Activated CD4-positive, alpha-beta T cell treated with anti-CD3 and anti-CD28 coated beads for 48 hours (primary cell): Measurements from ENCODE around the gene CRYGN.

ENCODE experiments used
- DNase-seq: peaks from one replicate; pipeline ENCODE4 v3.0.0-alpha.2; 2020

Gene CRYGN

DNA sequence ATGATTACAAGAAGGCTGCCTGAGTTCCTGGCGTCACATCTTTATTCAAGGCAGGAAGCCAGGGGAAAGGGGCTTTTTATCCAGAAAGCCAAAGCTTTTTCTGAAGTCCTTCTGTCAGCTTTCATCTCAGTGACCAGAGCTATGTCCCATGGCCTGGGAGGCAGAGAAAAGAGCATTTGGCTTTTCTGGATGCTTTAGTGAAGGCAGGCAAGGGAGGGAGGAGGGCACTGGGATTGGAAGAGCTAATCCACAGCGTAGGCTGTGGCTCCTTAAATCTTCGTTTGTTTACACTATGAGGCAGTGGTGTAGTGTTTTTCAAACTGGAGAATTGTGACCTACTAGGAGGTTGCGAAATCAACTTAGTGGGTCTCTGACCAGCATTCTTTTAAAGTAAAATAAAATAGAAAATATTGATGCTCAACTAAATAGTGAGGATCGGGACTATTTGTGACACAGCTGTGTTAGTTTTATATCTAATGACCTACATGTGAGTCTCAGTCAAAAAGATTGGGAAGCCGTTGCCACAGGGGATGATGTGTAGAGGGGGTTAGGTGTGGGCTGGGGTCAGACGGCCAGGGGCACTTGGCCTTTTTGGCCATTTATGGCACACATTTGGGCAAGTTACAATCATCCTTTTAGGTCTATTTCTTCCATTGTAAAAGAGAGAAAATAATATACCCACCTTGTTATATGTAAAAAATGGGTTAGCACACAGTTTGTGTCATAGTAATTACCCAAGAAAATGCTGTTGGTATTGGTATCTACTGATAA lies 14.1 kb downstream of the CRYGN start:
- DNase-seq, result no peak

- no peak for DNase-seq
These were observed 15.1 kb downstream of the CRYGN start for GRCh38 chr7:151424799-151425198.

DNA sequence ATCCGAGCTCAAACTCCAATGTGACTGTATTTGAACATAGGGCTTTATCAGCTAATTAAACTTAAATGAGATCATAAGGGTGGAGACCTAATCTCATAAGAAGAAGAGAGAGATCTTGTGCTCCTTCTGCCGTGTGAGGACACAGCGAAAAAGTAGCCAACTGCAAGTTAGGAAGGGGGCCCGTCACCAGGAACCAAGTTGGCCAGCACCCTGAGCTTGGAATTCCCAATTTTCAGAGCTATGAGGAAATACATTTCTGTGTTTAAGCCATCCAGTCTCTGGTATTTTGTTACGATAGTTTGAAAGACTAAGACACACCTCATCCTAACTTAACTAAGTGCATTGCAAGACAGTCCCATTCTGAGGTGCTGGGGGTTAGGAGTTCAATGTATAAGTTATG lies 16.0 kb downstream of the CRYGN start:
- no peak for DNase-seq

DNA sequence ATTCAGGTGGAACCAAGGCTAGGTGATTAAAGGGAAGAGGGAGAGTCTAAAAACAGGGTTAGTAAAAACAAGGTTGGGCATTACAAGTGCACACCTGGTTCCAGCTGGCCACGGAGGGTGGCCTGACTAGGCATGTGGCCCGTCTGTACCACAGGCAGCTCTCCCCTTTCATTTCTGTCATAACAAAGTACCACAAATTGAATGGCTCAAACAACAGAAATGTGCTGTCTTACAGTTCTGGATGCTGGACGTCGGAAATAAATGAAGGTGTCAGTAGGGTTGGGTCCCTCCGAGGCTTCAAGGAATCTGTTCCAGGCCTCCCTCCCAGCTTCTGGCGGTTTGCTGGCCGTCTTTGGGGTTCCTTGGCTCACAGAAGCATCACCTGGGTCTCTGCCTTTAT lies 16.7 kb downstream of the CRYGN start:
- no peak for DNase-seq

DNA sequence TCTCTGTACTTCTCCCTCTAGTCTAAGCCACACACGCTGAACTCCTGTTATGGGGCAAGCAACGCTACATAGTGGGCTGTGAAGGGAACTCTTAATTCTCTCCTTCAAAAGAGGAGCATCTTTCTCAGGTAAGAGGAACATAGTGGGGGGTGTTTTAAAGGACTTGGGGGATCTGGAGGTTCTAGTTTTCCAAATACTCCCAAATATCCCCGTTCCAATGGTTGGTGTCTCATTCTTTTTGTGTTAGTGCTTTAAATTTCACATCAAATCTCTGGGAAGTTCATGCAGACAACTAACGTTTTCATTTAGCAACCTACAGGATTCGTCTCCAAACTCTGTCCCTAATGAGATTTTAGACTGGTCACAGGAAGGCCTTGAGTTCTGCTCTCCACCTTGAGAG lies 17.7 kb downstream of the CRYGN start:
- DNase-seq, result no peak

- DNase-seq, result no peak
These were observed 19.8 kb downstream of the CRYGN start for GRCh38 chr7:151420144-151420543.

- no peak for DNase-seq
These were observed 23.0 kb downstream of the CRYGN start for GRCh38 chr7:151416941-151417315.

- no peak for DNase-seq
These were observed 23.6 kb downstream of the CRYGN start for GRCh38 chr7:151416112-151416940.

GRCh38 chr7:151415375-151416105 lies 24.4 kb downstream of the CRYGN start:
- DNase-seq, result no peak

GRCh38 chr7:151413241-151413640 lies 26.7 kb downstream of the CRYGN start:
- DNase-seq, result no peak

GRCh38 chr7:151412318-151412717 lies 27.6 kb downstream of the CRYGN start:
- DNase-seq, result no peak

DNA sequence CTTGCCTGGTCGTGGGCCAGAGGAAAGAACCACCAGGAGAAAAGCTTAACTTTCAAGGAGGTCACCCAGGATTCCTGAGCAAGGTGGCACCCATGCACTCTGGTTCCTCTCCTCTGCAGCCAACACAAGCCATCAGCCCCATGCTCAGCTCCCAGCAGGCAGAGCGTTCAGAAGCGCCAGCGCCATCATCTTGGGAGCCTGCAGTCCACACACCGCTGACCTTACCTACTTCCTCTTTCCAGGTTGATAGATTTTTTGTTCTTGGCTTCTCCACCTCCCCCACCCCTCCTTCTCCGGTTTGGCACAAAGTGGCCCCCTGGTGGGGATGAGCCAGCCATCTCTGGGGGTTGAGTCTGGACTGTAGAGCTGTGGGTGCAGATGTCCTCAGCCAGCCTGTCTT lies 28.4 kb downstream of the CRYGN start:
- no peak for DNase-seq

GRCh38 chr7:151410405-151411390 lies 29.2 kb downstream of the CRYGN start:
- no peak for DNase-seq

DNA sequence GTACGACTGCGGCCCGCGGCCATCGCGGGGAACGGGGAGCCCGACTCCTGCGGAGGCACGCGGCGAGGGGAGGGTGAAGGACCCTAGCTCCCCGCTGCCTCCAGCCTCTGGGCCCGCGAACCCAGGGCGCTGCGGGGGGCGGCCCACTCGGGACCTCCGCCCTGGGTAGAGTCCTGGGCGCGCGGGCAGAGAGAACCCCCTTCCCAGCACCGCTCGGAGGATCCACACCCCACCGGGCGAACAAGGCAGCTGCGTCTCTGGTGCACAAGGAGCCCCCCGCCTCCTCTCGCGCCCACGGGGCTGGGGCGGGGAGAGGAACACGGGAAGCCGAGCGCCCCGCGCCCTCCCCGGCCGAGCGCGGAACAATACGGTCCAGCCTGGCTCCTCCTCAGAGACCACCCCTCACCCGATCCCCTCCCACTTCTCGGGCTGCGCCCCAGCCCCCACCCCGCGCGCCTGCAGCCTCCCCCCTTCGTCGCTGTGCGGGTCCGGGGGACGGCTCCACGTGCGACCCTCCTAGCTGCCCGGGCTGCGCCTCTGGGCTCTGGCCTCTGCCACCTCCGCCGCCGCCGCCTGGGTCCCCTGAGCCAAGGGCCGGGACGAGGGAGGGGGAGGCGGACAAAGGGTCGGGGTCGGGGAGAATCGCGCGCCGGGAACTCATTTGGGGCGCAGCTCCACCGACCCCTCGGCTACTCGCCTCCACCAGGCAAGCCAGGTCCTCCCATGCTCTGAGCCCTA lies 30.1 kb downstream of the CRYGN start, which contains the start of gene WDR86:
Gene WDR86, minus strand, starts transcription at position 372 of the 738 bp plus-strand sequence. CDS start 449 bp downstream, outside the sequence.
- DNase-seq, result no peak

DNA sequence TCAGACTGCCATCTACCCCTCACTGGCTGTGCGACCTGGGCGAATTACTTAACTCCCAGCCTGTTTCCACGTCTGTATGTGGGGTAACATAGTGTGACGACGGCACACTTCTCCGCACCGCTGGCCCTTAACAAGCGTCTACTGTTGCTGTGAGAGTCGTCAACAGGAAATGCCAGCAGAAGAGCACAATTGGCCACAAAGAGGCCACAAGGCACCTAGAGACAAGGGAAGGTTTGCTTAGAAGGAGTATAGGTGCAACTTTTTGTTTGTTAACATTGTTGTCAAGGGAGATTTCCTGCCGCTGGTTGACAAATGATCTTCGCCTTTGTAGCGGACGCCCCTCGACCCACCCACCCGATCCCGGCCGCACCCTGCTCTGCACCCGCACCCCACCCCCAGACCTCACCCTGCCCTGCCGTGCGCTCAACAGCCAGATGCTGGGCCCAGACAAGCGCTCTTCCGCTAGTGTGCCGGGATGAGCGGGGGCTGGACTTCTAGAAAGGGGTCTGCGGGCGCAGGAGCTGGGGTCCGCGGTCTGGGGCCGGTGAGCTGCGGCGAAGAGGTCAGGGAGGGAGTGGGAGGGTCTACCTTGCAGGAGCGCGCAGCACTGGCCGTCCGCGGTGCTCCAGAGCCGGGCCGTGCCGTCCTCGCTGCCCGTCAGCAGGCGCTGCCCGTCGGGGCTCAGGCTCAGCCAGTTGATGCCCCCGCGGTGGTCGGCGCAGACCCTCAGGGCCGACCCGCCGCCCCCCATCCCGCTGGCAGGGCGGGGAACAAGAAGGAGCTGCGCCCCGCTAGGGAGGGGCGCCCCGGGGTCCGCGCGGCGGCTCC lies 30.9 kb downstream of the CRYGN start:
- DNase-seq, result no peak

GRCh38 chr7:151408498-151408838 lies 31.5 kb downstream of the CRYGN start:
- no peak for DNase-seq

DNA sequence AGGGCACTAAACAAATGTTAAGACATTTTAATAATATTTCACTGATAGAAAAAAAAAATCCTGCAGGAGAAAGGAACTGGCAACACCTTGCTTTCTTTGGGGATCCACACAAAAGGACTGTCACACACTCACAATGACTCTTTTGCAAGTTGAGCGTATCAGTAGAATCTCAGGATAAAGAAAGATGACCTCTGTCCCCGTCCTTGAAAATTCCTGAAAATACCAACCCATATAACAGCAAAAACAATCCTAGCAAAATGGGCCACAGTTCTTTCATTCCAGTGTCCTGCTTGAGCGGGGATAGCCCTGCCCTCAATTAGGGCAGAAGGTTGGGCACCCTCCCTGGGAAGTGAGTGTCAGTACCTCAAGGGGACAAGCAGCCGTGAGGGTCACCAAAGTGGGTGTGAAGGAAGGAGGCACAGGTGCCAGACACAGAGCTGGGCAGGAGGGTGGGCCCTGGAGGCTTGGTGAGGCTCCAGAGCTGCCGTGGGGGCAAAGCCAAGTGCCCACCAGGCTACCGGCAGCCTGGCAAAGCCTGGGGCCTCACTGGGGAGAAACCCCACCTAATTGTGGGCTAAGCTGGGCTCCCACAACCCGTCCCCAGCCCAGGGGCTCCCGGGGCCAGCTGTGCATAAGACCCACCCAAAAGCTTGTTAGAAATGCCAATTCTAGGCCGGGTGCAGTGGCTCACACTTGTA lies 32.9 kb downstream of the CRYGN start:
- no peak for DNase-seq

DNA sequence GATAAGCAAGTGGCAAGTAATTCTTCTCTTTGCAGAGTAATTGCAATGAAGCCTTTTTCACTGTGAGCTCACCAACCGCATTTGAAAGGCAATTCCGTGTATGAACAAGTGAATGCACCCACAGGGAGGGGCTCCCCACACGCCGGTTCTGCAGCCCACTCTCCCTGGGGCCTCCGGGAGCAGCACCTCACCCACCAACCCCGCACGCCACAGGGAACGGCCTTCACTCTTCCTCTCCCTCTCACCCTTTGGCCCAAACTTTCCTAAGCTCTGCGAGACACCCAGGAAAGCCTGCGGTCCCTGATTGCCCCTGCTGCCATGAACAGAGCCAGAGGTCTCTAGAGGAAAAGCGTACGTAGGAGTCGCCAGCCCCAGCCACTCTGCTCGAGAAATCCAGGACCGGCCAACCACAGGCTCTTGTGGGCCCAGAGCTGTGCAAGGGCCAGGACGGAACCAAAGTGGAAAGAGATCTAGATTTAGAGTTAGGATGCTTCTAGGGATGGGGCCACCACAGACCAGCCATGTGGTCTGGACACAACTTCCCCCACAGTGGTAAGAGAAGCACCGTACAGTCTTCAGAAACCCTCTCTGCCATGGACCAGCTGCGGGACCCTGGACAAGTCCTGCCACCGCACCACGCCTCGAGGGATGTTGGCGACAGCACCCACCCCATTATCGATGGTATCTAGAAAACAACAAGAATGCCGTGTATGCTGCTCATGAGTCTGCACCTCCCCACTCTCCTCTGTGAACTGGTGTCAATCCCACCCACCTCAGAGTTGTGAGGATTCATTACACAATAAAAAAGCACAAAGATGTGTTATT lies 33.7 kb downstream of the CRYGN start:
- DNase-seq, result no peak

DNA sequence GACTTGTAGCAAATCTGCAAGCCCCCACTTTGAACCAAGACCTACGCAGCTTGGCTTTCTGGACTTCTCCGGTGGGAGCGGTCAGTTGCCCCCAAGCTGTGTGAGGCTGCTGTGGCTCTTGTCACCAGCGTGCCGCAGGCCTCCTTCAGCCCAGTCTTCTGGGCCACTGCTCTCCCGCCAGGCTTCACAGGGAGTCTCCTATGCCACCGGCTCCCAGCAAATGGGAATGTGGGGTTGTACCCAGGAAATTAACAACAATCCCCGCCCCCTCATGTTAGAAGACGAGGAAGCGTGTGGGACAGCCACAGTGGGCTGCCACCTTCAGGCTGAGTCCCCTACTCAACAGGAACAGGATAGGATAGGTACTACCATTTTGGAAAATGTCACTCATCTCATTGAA lies 34.4 kb downstream of the CRYGN start:
- no peak for DNase-seq
